PFSK-1 (cell line): ENCODE measurements around the gene CNTFR.

Source experiments
- POLR2AphosphoS5 ChIP-seq: IDR thresholded peaks from 2 replicates; pipeline ENCODE4 v1.6.1; 2012; ENCODE audit warnings: low read depth, mild to moderate bottlenecking, control low read depth, low read length, moderate library complexity
- SIN3A ChIP-seq: IDR thresholded peaks from 2 replicates; pipeline ENCODE4 v1.6.1; 2012; ENCODE audit warnings: mild to moderate bottlenecking, low read length, moderate library complexity, borderline replicate concordance; ENCODE audit not compliant: insufficient read depth

- no peak for TF ChIP-seq POLR2AphosphoS5
- no peak for TF ChIP-seq SIN3A
Measured at GRCh38 chr9:34612788-34613390, 23.4 kb upstream of the CNTFR start.
